CD14-positive monocyte (primary cell): Measurements from ENCODE around the gene NHERF1. TPM values are rescaled to one million over a fixed set of nuclear protein-coding genes. Genes with fewer than 3 reads are reported as not detected.

Experiments
- DNase-seq, 3 donors: peaks; one replicate each; pipeline ENCODE4 v3.0.0-alpha.2; 2011 to 2022
- H2AFZ ChIP-seq: 2 replicates; pipeline ENCODE4 v1.6.0; 2012; ENCODE audit warnings: mild to moderate bottlenecking, low read depth, low read length, inconsistent platforms; ENCODE audit not compliant: insufficient read depth, poor library complexity, severe bottlenecking
- H3K27ac ChIP-seq, 2 donors: 1 replicate in 1 of 2; 2 replicates in 1 of 2; pipeline ENCODE4 v1.5.1; 2012 to 2013; ENCODE audit warnings: low read length in 2 of 2, control low read depth in 1 of 2, inconsistent platforms in 1 of 2, low read depth in 1 of 2, mild to moderate bottlenecking in 1 of 2
- H3K27me3 ChIP-seq, 2 donors: one replicate each; pipeline versions ENCODE4 v1.6.0 to v1.6.1; 2011 to 2013; ENCODE audit warnings: low read length in 2 of 2; ENCODE audit not compliant: control insufficient read depth in 2 of 2, insufficient read depth in 2 of 2
- H3K36me3 ChIP-seq, 2 donors: replicated peaks in 1 of 2; 1 replicate in 1 of 2; 2 replicates in 1 of 2; pipeline versions ENCODE4 v1.5.1 to v1.6.1; 2012 to 2013; ENCODE audit warnings: low read length in 2 of 2, control low read depth in 1 of 2, inconsistent platforms in 1 of 2, mild to moderate bottlenecking in 1 of 2; ENCODE audit not compliant: insufficient read depth in 2 of 2, control insufficient read depth in 1 of 2
- H3K4me1 ChIP-seq, 2 donors: 1 replicate in 1 of 2; 2 replicates in 1 of 2; pipeline versions ENCODE4 v1.5.1 to v1.6.1; 2012 to 2013; ENCODE audit warnings: low read length in 2 of 2, control low read depth in 1 of 2, inconsistent platforms in 1 of 2, mild to moderate bottlenecking in 1 of 2, moderate library complexity in 1 of 2; ENCODE audit not compliant: insufficient read depth in 2 of 2, control insufficient read depth in 1 of 2
- H3K4me2 ChIP-seq: replicated peaks from 2 replicates; pipeline ENCODE3; 2012; ENCODE audit warnings: low read length, moderate library complexity, mild to moderate bottlenecking; ENCODE audit not compliant: poor library complexity, severe bottlenecking; ENCODE audit errors: extremely low read depth
- H3K4me3 ChIP-seq, 3 experiments: fragments of 200-600 bp in 1 of 3; sonication (generic) in 1 of 3; replicated peaks in 1 of 3; 1 replicate in 2 of 3; 2 replicates in 1 of 3; pipeline ENCODE4 v1.5.1; 2011 to 2013; ENCODE audit warnings: low read length in 3 of 3, mild to moderate bottlenecking in 3 of 3, control low read depth in 2 of 3, low read depth in 2 of 3, inconsistent platforms in 1 of 3, moderate library complexity in 1 of 3
- H3K79me2 ChIP-seq: 2 replicates; pipeline ENCODE4 v1.6.0; 2012; ENCODE audit warnings: mild to moderate bottlenecking, control low read depth, inconsistent platforms, low read length, moderate library complexity; ENCODE audit not compliant: insufficient read depth
- H3K9ac ChIP-seq: 2 replicates; pipeline ENCODE4 v1.6.0; 2017; ENCODE audit warnings: low read length, mild to moderate bottlenecking; ENCODE audit not compliant: insufficient read depth, poor library complexity, severe bottlenecking
- H3K9me3 ChIP-seq, 2 donors: replicated peaks in 1 of 2; 1 replicate in 1 of 2; 2 replicates in 1 of 2; pipeline versions ENCODE4 v1.5.1 to v1.6.1; 2012 to 2013; ENCODE audit warnings: low read length in 2 of 2, control low read depth in 1 of 2; ENCODE audit not compliant: control insufficient read depth in 1 of 2, insufficient read depth in 1 of 2
- H4K20me1 ChIP-seq: 2 replicates; pipeline ENCODE4 v1.6.0; 2012; ENCODE audit warnings: mild to moderate bottlenecking, low read length, control low read depth, moderate library complexity; ENCODE audit not compliant: insufficient read depth
- H3K27ac Mint-ChIP-seq, 7 donors: one replicate each; pipeline ENCODE4 v1.8.0; 2020; ENCODE audit warnings: mild to moderate bottlenecking in 7 of 7, mixed read lengths in 7 of 7, moderate library complexity in 6 of 7, inconsistent platforms in 2 of 7
- H3K27me3 Mint-ChIP-seq, 3 donors: one replicate each; pipeline ENCODE4 v1.8.0; 2021 to 2022; ENCODE audit warnings: low read depth in 3 of 3, mild to moderate bottlenecking in 3 of 3, mixed read lengths in 3 of 3, moderate library complexity in 3 of 3, inconsistent platforms in 1 of 3
- H3K36me3 Mint-ChIP-seq, 2 donors: one replicate each; pipeline ENCODE4 v1.8.0; 2020; ENCODE audit warnings: mixed read lengths in 2 of 2, inconsistent platforms in 1 of 2, mild to moderate bottlenecking in 1 of 2
- H3K4me1 Mint-ChIP-seq: one replicate; pipeline ENCODE4 v1.8.0; 2020; ENCODE audit warnings: mild to moderate bottlenecking, mixed read lengths
- H3K4me3 Mint-ChIP-seq, 2 donors: one replicate each; pipeline ENCODE4 v1.8.0; 2020; ENCODE audit warnings: mild to moderate bottlenecking in 2 of 2, mixed read lengths in 2 of 2, moderate library complexity in 1 of 2
- H3K9me3 Mint-ChIP-seq, 7 donors: one replicate each; pipeline ENCODE4 v1.8.0; 2020 to 2022; ENCODE audit warnings: mixed read lengths in 7 of 7, mild to moderate bottlenecking in 6 of 7, moderate library complexity in 6 of 7, inconsistent platforms in 2 of 7
- CTCF ChIP-seq: fragments of 200-600 bp; IDR thresholded peaks from one replicate; pipeline ENCODE4 v1.8.0; 2022; ENCODE audit warnings: antibody characterized with exemption, mild to moderate bottlenecking
- WGBS: methylation state at CpG from one replicate; pipeline ENCODE4 v1.1.5; 2013; ENCODE audit warnings: missing lambda C conversion rate; ENCODE audit not compliant: insufficient coverage; 5-methylcytosine and 5-hydroxymethylcytosine counted together
- intact Hi-C, 2 donors: fragments of 100-400 bp; cut with micrococcal nuclease; formaldehyde crosslinking; loops; one replicate each; pipeline versions ENCODE4 v1.15.0 to v1.15.1; 2023
- polyA plus RNA-seq, 3 donors: library from polyadenylated mRNA; depleted of rRNA in 1 of 3; unstranded in 2 of 3; stranded (reverse) in 1 of 3; fragments of 300-500 nt in 2 of 3; fragments of >200 nt in 1 of 3; fragmentation: Illumina TruSeq in 2 of 3; gene quantifications; 1 replicate in 2 of 3; 2 replicates in 1 of 3; pipeline ENCODE4 v1.2.3, GENCODE V29; 2012 to 2021

The NHERF1 gene
- polyA plus RNA-seq, 3 donors: 79.5 to 149 (median 131) TPM

- peaks cover 75% of the 10 kb centered on the region for H3K4me1 Mint-ChIP-seq
- peaks cover 9 to 21% of the 10 kb centered on the region in 2 donors for H3K36me3 Mint-ChIP-seq
- DNase-seq: peak in 1 of 3 donors; percentile 17
- peaks cover 0 to under 1% (median 0%) of the 10 kb centered on the region in 3 donors for H3K27me3 Mint-ChIP-seq
- peaks cover 55% of the 10 kb centered on the region for H3K79me2 ChIP-seq
- H3K36me3 ChIP-seq: no peaks in the 10 kb centered on the region
- intact Hi-C loops: loop anchor here (1.0 to 10.0 kb wide), 3 partner anchors 118 to 210 kb away; no protein-coding TSS in a partner anchor
- H3K4me2 ChIP-seq: no peak overlapping the region
- H3K4me1 ChIP-seq: peaks cover 78 to 88% of the 10 kb centered on the region in 2 donors
- peaks cover 0 to 2% (median 0%) of the 10 kb centered on the region in 7 donors for H3K9me3 Mint-ChIP-seq
- no peak overlapping the region for H2AFZ ChIP-seq
- H3K4me3 ChIP-seq: no peak overlapping the region
- WGBS: 10% methylated on average over 2 of the region's 2 CpGs
- no peaks in the 10 kb centered on the region for H3K9me3 ChIP-seq
- TF ChIP-seq CTCF: no peak
- no peak overlapping the region for H3K9ac ChIP-seq
- H4K20me1 ChIP-seq: peaks cover 8% of the 10 kb centered on the region
- H3K27me3 ChIP-seq: no peaks in the 10 kb centered on the region
- peak overlapping the region in 2 of 7 donors; percentile 15 to 46 for H3K27ac Mint-ChIP-seq
- H3K27ac ChIP-seq: no peak overlapping the region
- H3K4me3 Mint-ChIP-seq: peak overlapping the region in 1 of 2 donors; percentile 15
Observed at GRCh38 chr17:74744349-74744713, 4.1 kb upstream of the NHERF1 start.

- peaks cover 14% of the 10 kb centered on the region for H4K20me1 ChIP-seq
- Mint-ChIP-seq H3K27ac (peak overlapping the region in 6 of 7 donors; percentile 8 to 74 (median 47)), H3K9me3 (peaks cover 0 to 2% (median 0%) of the 10 kb centered on the region in 7 donors), H3K27me3 (no peaks in the 10 kb centered on the region), H3K4me1 (peaks cover 74% of the 10 kb centered on the region), H3K36me3 (peaks cover 9 to 21% of the 10 kb centered on the region in 2 donors), H3K4me3 (peak overlapping the region; percentile 35 to 45)
- peaks cover 55% of the 10 kb centered on the region for H3K79me2 ChIP-seq
- peak overlapping the region in 1 of 3 experiments; percentile 41 for H3K4me3 ChIP-seq
- no peaks in the 10 kb centered on the region for H3K36me3 ChIP-seq
- intact Hi-C loops: loop anchor here (1.0 to 10.0 kb wide), 3 partner anchors 117 to 210 kb away; no protein-coding TSS in a partner anchor
- no peak overlapping the region for H2AFZ ChIP-seq
- H3K4me2 ChIP-seq: peak overlapping the region; percentile 30
- peak; percentile 100 for TF ChIP-seq CTCF
- H3K9ac ChIP-seq: no peak overlapping the region
- H3K27ac ChIP-seq: no peak overlapping the region
- H3K4me1 ChIP-seq: peaks cover 77 to 88% of the 10 kb centered on the region in 2 donors
- DNase-seq: peak; percentile 79 to 82 (median 80)
- 25% methylated on average over 14 of the region's 24 CpGs for WGBS
- H3K27me3 ChIP-seq: no peaks in the 10 kb centered on the region
- H3K9me3 ChIP-seq: no peaks in the 10 kb centered on the region
Observed at GRCh38 chr17:74744714-74745547, 3.5 kb upstream of the NHERF1 start.
